ENCODE data around the gene AUNIP. TPM values are rescaled to one million over a fixed set of nuclear protein-coding genes. Genes with fewer than 3 reads are reported as not detected.

The AUNIP gene
- total and polyA plus RNA-seq, 2 of the 8 experiments (the other 6 are each of a cell fraction or from before 2014, with no cell fraction given) = 18.6 to 23.2 TPM

GRCh38 chr1:25858906-25859789 lies at the start of gene AUNIP (continued):
- TF ChIP-seq SP2 (IDR thresholded peaks at IDR 0.05; ENCODE audit: low read length) = no peak
- TF ChIP-seq ASH2L (IDR thresholded peaks at IDR 0.05; ENCODE audit: low read length) = peak; percentile 93
- no peak for TF ChIP-seq TCF12 (IDR thresholded peaks at IDR 0.05; ENCODE audit: low read depth, low read length)
- TF ChIP-seq CHD7 (IDR thresholded peaks at IDR 0.05; ENCODE audit: insufficient replicate concordance, low read length) = no peak
- no peak for TF ChIP-seq SUZ12 (IDR thresholded peaks at IDR 0.05; ENCODE audit: low read length)
- peak; percentile 75; the same call in 1 of the 2 replicates for TF ChIP-seq TBP (IDR thresholded peaks at IDR 0.05; ENCODE audit: low read depth, low read length)
- TF ChIP-seq BRCA1 (IDR thresholded peaks at IDR 0.05; ENCODE audit: low read depth, low read length) = no peak
- no peak for TF ChIP-seq RNF2 (IDR thresholded peaks at IDR 0.05; ENCODE audit: borderline replicate concordance, low read depth, low read length, missing control alignments, poor library complexity, severe bottlenecking)
- TF ChIP-seq POU5F1 (IDR thresholded peaks at IDR 0.05; ENCODE audit: low read depth, low read length) = no peak
- TF ChIP-seq CBX5 (IDR thresholded peaks at IDR 0.05; ENCODE audit: low read depth, low read length) = no peak

All from H1 (cell line).